ENCODE results near the gene CAMK1D.

GRCh38 chr10:12381536-12382156, 32.3 kb downstream of the CAMK1D start:
- TF ChIP-seq CTCF (IDR thresholded peaks at IDR 0.05; ENCODE audit: borderline replicate concordance, extremely low read depth, low read length, poor library complexity, severe bottlenecking): no peak
- no peak for TF ChIP-seq EZH2 (IDR thresholded peaks at IDR 0.05; ENCODE audit: borderline replicate concordance, low read depth, low read length, severe bottlenecking)

Measured in DND-41 (cell line).